Renal cortex interstitium (tissue), 11 donors: ENCODE data around the gene BRICD5. TPM values are rescaled to one million over a fixed set of nuclear protein-coding genes. Genes with fewer than 3 reads are reported as not detected.
"Not testable (repeated sequence)": the region's sequence is repeated elsewhere in the genome, so short reads cannot be mapped to it uniquely, and the experiment has no call there.

Experiments used
- DNase-seq, 11 donors: peaks; one replicate each; pipeline ENCODE4 v3.0.0-alpha.2; 2013; ENCODE audit warnings: low read depth in 9 of 11, low spot score in 4 of 11; ENCODE audit errors: extremely low read depth in 1 of 11
- polyA plus RNA-seq, 3 donors: library from polyadenylated mRNA; unstranded; fragments of 120-200 nt; gene quantifications; one replicate each; pipeline ENCODE4 v1.2.1, GENCODE V29; 2013; ENCODE audit not compliant: insufficient read length in 3 of 3

BRICD5 gene
- polyA plus RNA-seq, 3 donors: 4.5 to 11.0 (median 7.9) TPM

DNA sequence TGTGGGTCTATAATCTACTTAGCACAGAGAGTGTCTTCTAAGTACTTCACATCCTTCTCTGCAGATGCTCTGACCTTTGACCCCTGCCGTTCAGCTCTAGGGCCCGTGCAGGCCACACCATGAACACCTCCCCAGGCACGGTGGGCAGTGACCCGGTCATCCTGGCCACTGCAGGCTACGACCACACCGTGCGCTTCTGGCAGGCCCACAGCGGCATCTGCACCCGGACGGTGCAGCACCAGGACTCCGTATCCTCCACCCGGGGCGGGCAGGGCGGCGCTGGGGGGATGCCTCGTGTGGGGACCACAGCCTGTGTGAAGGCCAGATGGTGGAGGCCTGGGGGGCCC is 4.7 kb downstream of the BRICD5 start:
- no peak for DNase-seq

- peak in 10 of 11 donors; percentile 66 to 85 (median 80) for DNase-seq
Measured at GRCh38 chr16:2205104-2205966, 5.3 kb downstream of the BRICD5 start, which contains the start of gene MLST8. Gene MLST8 (plus strand): TSS chr16:2205454. CDS start chr16:2206086, 632 bp downstream.

DNA sequence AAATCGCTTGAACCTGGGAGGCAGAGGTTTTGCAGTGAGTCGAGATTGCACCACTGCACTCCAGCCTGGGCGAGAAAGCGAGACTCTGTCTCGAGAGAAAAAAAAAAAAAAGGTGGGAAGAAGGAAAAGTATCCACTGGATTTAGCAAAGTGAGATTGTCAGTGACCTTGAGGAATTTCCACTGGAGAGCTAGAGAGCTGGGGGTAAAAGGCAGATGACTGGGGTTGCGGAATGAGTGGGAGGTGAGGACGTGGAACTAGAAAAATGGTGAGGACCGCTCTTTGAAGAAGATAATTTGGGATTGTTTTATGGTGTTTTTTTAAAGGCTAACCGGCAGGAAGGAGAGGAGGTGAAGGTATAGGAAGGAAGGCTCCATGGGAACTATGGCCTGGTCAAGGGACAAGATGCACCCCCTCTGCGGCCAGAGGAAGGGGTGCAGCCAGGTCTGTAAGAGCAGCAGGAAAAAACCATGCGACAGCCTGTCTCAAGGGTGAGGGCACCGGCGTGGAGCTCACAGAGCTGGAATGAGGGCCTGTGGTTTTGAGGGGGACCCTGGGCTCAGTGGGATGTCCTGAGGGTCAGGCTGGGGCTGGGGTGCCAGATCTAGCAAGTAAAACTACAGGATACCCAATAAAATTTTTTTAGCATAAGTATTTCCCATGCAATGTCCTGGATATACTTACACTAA is 6.1 kb downstream of the BRICD5 start:
- no peak for DNase-seq

DNA sequence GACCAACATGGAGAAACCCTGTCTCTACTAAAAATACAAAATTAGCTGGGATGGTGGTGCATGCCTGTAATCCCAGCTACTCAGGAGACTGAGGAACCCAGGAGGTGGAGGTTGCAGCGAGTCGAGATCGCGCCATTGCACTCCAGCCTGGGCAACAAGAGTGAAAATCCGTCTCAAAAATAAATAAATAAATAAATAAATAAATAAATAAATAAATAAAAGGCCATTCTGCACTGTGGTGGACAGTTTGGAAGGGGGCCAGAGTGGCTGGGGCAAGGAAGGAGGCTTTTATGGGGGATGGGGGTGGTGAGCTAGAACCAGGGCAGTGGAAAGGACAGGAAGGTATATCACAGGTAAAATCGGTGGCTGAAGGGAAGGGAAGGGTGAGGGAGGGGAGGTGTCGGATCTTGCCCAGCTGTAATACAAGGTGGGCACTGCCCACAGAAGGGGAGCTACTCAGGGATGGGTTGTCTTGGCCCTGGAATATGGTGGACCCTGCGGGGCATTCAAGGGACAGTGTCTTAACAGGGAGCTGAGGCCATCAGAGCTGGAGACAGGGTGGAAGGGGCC is 7.5 kb downstream of the BRICD5 start:
- not testable (repeated sequence) for DNase-seq

DNA sequence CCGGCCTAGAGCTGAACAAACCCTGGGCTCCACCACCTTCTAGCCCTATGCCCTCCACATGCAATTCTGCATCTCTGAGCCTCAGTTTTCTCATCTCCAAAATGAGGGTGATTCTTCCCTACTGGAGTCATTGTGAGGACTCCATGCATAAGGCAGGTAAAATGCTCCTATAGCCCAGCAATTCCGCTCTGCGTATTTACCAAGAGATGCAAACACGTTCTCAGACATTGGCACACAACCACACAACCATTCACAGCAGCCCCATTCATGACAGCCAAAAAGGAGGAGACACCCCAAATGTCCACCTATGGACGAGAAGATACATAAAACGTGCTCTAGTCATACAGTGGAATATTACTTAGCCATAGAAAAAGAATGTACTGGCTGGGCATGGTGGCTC is 10.3 kb downstream of the BRICD5 start:
- no peak for DNase-seq

GRCh38 chr16:2199621-2200139 is 11.0 kb downstream of the BRICD5 start:
- no peak for DNase-seq

DNA sequence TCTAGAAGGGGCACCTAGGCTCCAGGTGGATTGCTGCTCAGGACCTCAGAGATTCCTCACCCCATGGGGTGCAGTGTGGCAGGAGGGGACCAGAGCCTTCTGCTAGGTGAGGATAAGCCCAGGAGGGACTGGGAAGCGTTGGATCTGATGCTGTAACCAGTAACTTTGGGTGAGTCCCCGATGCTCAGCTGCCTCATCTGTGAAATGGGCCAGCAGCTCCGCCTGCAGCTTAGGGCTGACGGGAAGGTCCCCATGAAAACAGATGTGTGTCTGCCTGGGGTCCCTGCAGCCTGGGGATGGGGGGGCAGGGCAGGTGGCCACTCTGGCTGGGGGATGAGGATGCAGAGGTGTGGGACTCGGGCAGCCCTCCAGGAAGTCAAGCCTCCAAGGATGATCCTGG is 11.6 kb downstream of the BRICD5 start:
- DNase-seq: no peak

GRCh38 chr16:2198283-2198682 is 12.4 kb downstream of the BRICD5 start:
- no peak for DNase-seq

GRCh38 chr16:2197765-2198164 is 12.9 kb downstream of the BRICD5 start:
- DNase-seq: no peak

DNA sequence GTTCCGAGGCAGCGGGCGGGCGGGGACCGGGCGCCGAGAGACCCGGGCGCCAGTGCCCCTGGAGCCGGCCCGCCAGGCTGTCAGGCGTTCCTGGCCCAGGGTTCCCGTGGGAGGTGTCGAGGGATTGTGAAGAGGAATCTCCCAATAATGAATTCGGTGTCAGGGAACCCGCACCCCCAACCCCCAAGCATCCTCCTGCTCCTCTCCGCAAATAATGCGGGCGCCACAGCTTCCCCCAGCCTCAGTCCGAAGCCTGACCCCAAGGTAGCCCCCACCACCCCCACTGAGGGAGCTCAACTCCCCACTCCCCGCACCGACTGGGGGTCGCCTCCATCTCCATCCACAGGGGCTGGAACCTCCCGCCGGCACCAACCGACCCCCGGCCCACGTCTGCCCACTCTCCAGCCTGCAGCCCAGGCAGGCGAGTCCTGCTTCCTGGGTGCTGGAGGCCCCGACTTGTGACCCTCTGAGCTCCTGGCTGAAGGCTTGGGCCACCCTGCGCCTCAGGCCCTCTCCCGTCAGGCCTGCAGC is 13.6 kb downstream of the BRICD5 start:
- DNase-seq: no peak

DNA sequence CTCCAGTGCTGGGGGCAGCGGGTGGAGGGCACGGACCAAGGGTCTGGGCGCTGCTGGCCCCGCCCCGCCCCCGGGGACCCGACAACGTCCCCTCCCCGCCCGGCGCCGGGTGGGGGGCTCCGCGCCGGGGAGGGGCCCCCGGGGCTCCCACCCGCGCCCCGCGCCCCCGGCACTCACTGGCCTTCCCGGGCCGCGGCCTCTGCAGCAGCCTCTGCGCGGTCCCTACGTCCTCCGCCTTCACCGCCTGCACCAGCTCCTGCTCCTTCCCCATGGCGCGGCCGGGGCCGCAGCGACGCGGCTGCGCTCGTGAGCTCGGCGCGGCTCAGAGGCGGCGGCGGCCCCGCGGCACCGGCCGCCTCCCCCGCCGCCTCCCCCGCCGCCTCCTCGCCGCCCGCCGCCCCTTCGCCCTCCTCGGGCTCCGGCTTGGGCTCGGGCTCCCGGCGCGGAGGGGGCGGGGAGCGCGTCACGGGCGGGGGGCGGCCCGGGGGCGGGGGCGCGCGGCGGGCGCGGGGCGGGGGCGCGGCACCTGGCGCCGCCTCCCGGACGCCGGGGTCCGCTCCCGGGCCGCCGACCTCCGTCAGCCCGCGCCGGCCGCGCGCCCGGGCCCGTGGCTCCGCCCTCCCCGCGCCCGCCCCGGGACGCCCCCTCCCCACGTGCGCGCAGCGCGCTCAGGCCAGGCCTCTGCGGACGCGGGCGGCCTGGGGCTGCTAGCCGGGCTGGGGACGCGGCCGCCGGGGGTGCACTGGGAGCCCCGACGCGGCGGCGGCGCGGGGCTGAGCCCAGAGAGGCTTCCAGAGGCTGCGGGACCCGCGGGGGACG is 14.3 kb downstream of the BRICD5 start, which contains the start of gene CASKIN1:
Gene CASKIN1 (minus strand): TSS at position 444 of the 819 bp plus-strand sequence. CDS start 173 bp downstream, at position 271.
- DNase-seq: no peak

GRCh38 chr16:2195322-2196161 is 15.1 kb downstream of the BRICD5 start:
- no peak for DNase-seq

GRCh38 chr16:2194852-2195321 is 15.8 kb downstream of the BRICD5 start:
- DNase-seq: peak in 3 of 11 donors; percentile 32 to 52 (median 39)

GRCh38 chr16:2194166-2194834 is 16.4 kb downstream of the BRICD5 start:
- peak in 2 of 11 donors; percentile 27 to 43 for DNase-seq

DNA sequence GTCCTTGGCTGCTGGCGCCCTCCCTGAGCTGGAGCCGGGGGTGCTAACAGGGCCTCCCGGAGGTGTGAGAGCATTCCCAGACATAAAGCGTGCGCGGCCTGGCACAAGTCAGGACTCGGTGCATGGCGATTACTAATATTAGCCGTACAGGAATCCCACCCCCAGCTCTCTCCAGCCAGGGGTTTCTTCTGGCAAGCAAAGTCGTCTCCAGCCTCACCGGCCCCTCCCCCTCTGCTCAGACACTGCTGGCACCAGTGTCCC is 19.3 kb downstream of the BRICD5 start:
- DNase-seq: no peak

- no peak for DNase-seq
Measured at GRCh38 chr16:2190659-2191445, 19.8 kb downstream of the BRICD5 start.
